NOMO-1 treated with dmso at 0.1 percent for 144 hours (cell line): ENCODE results near the gene WDFY3.
"Not testable (repeated sequence)": the region's sequence is repeated elsewhere in the genome, so short reads cannot be mapped to it uniquely, and the experiment has no call there.

Experiments used
- DNase-seq: peaks from one replicate; lab custom pipeline; 2025; ENCODE audit not compliant: unreplicated experiment; lab: John Stamatoyannopoulos, UW

Gene WDFY3

DNA sequence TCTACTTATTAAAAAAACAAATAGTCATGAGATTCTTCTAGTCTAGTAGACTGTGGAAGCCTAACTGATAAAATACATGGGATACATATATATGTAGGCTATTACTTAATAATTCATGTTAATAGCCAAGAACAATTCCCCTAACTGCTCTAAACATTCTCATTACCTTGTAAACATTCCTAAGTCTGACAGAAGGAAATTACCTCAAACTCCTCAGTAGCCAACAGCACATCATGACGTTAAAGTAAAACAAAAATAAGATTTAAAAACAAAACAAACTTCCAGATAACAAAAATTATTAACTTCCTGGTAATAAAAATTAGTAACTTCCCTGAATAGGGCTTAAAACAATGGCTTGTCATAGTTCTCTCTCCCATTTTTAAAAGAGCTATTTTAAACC is 109.2 kb downstream of the WDFY3 start:
- DNase-seq, result no peak

DNA sequence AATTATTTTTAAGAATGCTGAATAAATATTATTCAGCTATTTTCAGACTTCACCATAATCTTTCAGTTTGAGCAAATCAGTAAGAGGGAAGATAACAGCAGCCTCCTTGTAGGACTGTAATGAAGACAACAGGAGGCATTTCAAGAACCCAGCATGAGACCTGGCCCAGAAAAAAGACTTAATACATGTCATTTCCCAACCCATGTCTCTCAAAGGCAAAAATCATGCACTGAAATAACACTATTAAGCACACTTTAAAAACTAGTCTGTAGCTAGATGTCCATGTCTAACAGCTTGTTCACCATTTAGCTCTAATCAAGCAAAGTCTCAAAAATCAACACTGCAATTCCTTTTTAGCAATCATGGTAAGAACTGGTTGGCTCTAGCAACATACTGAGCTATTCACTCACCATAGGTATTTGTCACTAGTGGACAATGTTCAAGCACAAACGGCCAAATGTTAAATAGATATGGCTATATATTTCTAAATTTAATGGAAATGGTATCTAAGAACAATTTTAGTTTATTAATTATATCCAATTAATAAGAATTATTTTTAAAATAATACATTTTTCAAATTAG is 109.9 kb downstream of the WDFY3 start:
- DNase-seq, result no peak

- DNase-seq, result no peak
Measured at GRCh38 chr4:84855774-84856173, 110.7 kb downstream of the WDFY3 start.

DNA sequence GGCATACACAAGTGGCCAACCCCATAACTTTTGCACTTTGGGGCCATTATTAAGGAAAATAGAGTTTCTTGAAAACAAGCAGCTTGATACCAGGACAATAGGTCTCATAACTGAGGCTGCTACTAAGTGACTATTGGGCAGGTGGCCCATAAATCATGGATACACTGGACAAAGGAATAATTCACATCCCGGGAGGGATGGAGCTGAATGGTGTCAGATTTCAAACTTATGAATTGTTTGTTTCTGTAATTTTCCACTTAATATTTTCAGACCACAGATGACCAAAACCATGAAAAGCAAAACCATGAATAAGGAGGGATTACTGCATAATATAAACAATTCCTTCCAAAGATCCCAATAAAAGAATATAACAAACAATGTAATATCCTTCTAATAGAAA is 114.4 kb downstream of the WDFY3 start:
- no peak for DNase-seq

GRCh38 chr4:84849051-84849640 is 117.3 kb downstream of the WDFY3 start:
- no peak for DNase-seq

DNA sequence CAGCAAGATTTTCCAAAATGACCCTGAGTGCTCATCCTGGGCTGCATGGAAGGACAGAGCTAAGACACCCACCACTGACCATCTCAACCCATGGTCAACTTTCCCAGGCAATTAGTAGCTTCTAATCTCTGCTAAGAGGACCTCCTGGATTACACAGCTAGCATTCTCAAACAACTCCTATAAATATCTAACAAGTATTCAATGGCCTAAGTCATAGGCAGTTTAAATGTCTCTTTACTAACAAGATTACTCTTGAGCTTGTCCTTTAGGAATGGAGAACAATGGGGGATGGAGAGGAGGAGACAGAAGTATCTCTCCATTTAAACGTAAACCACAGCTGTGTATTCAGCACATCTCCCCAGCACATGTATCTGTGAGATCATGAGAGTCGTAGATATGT is 118.1 kb downstream of the WDFY3 start:
- DNase-seq, result no peak

GRCh38 chr4:84847978-84848377 is 118.5 kb downstream of the WDFY3 start:
- no peak for DNase-seq

- no peak for DNase-seq
Measured at GRCh38 chr4:84846985-84847384, 119.5 kb downstream of the WDFY3 start.

DNA sequence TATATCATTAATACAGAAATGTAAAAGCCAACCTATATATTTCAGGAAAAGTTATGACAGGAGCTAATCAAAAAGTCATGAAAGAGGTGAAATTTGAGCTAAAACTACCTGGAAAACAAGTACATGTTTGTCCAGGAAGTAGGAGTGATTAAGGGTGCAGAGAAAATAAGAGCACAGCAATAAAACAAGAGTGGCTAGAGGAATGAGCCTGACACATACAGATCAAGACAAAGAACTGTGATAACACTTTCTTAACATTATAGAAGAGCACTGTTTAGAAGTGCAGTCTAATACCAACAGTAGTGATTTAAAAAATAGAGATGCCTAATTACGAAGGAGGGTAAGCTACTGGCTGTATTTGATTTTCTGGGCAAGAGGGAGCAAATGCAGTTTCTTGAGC is 125.1 kb downstream of the WDFY3 start:
- DNase-seq, result no peak

DNA sequence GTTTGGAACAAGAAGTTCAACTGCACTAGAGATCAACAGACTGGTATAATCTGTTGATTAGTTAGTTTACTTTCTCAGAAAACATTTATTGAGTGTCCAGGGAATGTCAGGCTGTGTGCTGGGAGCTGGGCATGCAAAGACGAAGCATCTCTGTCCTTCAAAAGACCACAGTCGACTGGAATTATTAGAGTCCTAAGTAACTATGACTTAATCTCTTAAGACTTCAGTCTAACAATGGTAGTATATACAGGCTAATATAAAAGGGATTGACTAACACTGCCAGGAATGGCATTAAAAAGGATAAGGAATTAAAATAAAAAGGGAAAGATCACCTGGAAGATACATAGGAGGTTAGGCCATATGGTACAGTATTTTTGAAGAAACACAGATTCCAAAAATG is 128.7 kb downstream of the WDFY3 start:
- no peak for DNase-seq

GRCh38 chr4:84829633-84830032 is 136.9 kb downstream of the WDFY3 start:
- not testable (repeated sequence) for DNase-seq

- DNase-seq, result no peak
Measured at GRCh38 chr4:84826681-84827080, 139.8 kb downstream of the WDFY3 start.

- DNase-seq, result no peak
Measured at GRCh38 chr4:84825701-84826341, 140.7 kb downstream of the WDFY3 start.

GRCh38 chr4:84821064-84821463 is 145.4 kb downstream of the WDFY3 start:
- DNase-seq, result no peak

DNA sequence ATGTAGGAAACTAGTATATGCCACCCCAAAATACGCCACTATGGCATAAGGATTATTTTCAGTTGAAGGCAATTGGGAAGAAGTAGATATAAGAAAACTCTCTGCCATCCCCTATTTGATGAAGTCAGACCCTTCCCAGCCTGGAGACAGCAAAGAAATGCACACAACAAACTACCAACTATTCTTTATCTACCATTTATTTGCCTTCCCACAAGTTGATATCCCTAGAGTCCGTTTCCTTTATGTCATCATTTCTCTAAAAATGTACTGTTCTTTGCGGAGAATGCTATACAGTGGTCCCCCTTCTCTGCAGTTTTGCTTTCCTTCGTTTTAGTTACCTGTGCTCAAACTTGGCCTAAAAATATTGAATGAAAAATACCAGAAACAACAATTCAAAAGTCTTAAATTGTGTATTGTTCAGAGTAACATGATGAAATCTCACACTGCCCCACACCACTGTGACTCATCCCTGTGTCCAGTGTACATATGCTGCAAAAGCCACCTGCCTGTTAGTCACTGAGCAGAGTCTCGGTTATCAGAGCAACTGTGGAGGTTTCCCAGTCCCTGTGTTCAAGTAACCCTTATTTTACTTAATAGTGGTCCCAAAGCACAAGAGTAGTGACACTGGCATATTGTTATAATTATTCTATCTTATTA is 152.3 kb downstream of the WDFY3 start:
- no peak for DNase-seq

GRCh38 chr4:84809946-84810345 is 156.5 kb downstream of the WDFY3 start:
- DNase-seq, result no peak

DNA sequence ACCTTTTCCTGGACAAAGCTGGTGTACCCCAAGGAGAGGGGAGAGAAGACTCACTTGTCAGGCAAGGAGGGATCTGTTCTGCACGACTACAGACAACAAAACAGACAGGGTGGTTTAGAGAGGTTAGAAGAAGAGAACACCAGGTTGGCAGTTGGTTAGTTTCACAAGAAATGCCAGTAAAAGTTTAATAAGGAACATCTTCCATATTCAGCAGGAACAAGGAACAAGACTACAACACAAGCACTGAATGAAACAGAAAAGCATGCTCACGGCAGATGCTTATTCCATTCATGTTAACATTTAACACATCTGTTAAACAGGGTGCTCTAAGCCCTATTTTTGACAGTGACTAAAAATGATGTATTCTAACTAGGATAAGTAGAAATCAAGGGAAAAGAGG is 158.2 kb downstream of the WDFY3 start:
- DNase-seq, result no peak

DNA sequence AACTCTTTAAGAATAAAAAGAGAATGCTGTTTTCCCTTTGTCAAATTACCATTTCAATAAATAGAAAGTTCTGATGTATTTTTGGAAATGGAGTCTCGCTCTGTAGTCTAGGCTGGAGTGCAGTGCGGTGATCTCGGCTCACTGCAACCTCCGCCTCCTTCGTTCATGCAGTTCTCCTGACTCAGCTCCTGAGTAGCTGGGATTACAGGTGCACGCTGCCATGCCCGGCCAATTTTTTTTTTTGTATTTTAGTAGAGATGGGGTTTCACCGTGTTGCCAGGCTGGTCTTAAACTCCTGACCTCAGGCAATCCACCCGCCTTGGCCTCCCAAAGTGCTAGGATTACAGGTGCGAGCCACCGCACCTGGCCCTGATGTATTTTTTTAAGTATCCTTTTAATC is 159.9 kb downstream of the WDFY3 start:
- not testable (repeated sequence) for DNase-seq

DNA sequence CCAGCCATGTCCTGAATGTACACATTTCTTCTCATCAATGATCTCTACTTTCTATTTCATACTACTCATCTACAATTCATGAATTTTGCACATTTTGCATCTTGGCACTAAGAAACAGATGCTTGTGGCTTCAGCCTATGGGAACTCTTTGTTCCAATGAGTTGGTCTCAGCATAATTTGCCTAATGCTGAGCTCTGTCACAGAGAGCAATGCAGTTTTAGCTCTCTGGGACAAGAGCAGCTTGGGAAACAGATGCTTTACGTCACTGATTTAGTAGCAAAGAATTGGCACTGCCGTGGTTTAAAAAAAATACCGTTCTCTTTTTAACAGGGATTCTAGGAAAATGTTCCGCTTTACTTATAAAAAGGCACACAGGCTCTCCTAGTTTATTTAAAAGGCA is 162.4 kb downstream of the WDFY3 start:
- no peak for DNase-seq

- DNase-seq, result no peak
Measured at GRCh38 chr4:84803720-84804119, 162.8 kb downstream of the WDFY3 start.

DNA sequence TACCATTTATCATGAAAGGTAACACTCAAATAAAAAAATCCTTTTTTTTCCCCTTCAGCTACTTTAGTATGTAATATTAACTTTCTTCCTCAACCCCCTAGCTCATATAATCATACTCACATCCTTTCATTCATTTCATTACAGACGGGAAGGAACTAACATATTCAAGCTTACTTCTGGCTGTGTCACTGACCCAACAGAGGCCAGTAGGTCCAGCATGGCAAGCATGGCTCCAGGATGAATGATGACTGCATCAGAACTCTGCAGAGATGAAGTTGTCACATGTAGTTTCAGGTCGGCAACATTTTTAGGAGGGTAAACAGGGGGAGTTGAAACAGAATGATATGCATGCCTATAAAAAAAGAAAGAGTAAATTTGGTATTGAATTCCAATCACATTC is 163.4 kb downstream of the WDFY3 start:
- DNase-seq, result no peak

GRCh38 chr4:84800256-84800655 is 166.2 kb downstream of the WDFY3 start:
- no peak for DNase-seq
